HG03025 (cell line): ENCODE results near the gene MAN2A1.
"Not testable (repeated sequence)": the region's sequence is repeated elsewhere in the genome, so short reads cannot be mapped to it uniquely, and the experiment has no call there.

Experiments used
- ATAC-seq: cut with Tn5 transposase; IDR thresholded peaks from one replicate; pipeline ENCODE4 v1.9.1; 2021; ENCODE audit warnings: mild to moderate bottlenecking, moderate library complexity; ENCODE audit not compliant: unreplicated experiment, low FRiP score

Gene MAN2A1

DNA sequence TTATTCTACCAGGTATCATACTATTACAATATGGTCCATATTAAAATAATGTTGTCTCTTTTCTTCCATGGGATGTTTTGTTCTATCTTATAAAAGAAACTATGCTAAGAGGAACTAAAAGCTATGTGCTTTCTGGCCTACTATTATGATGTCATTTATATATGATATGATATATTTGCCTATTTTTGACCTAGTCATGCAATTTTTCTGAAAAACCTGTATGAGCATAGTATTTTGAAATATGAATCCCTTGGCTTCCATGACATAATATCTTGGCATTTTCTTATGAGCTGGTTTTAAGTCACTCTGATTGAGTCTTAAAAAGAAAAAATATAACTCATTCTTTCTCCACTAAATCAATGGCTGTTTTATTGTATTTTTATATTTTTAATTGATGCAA, 60.7 kb downstream of the MAN2A1 start:
- ATAC-seq: no peak

DNA sequence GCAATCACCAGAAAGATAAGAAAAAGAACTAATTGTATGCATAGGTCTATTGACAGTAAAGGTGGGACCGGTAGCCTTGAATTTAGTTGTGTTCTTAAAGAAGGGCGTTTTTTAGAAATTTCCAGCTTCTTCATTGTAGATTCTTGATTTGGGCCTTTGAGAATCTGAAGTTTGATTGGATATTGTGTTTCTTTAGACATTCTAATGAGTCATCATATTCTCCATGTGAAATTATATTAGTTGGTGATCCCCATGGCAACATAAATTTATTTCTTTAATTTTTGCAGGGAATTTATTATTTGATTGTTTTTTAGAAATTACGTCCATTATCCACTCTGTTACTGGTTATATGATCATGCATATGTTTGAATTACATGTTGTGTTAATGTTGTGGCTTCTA, 63.6 kb downstream of the MAN2A1 start:
- ATAC-seq: no peak

DNA sequence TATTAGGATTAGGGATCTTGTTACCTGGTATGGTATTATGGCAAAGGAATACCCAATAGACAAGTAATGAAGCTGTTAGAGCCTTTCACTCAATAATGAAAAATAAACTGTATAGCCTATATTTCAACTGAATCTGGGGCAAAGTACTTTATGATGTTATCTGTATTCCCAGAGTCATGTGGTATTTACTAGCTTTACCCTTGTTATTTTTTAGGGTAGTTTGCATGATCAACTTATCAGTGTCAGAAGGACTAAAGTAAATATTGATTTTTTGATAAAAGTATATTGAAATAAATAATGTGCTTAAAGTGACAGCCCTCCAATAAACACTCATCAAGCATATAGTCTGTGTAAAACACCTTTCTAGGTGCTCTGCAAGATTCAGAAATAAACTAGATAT, 64.6 kb downstream of the MAN2A1 start:
- ATAC-seq: no peak

DNA sequence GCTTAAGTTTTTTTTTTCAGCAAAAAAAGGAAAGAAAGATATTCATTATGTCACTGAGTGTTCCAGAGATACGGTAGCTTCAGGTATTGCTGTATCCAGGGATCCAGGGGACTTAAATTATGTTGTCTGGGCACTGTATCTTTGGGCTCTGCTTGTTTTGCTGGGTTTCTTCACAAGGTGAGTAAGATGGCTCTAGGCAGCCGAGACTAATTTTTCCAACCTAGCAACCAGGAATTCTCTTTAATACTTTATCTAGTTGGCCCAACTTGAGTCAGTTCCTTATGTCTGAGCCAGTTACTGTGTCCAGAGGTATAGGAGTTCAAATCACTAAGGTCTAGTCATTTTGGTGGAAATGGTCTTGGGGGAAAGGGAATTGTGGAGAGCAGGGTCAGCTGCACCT, 66.0 kb downstream of the MAN2A1 start:
- no peak for ATAC-seq

DNA sequence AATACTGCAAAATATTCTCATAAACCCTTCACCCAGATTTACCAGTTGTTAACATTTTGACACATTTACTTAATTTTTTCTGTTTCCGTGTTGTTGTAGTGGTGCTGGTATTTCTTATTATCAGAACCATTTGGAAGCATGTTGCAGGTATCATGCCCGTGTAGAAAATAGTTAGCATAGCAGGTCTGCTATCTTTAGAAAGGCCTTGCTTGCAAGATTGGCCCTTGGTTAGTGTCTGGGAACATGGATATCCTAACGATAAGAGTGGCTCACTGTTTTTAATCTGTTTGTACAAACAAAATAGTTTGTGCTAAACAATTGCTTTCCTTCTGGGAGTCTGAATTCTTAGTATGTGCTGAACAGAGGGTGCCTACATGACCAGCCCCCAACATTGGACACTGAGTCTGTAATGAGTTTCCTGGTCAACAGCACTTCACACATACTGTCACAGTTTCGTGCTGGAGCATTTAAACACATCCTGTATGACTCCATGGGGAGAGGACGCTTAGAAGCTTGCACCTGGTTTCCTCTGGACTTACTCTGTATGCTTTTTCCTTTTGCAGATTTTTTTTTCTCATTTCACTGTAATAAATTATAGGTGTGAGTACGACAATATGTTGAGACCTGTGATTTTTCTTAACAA, 66.9 kb downstream of the MAN2A1 start:
- no peak for ATAC-seq

DNA sequence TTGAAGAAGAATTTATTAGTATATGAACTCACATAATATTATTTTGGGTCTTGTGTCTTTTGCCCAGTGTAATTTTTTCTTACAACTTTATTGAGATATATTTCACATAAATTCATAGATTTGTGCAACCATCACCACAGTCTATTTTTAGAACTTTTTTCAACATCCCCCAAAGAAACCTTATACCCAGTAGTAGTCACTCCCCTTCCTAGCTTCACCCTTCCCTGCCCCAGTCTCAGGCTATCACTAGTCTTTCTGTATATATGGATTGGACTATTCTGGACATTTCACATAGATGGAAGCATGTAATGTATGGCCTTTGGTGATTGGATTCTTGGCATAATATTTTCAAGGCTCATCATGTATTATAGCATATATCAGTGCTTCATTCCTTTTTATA, 67.8 kb downstream of the MAN2A1 start:
- ATAC-seq: no peak

DNA sequence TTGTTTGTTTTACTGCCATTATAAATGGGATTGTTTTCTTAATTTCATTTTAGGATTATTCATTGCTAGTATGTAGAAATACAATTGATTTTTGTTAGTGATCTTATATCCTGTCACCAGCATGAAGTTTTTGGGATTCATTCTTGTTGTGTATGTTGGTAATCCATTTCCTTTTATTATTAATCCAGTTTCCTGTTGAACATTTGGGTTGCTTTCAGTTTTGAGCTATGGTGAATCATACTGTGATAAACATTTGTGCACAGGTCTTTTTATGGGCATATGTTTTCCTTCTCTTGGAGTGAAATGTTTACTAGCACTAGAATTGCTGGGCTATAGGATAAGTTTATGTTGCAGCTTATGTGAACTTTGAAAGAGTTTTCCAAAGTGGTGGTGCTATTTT, 69.6 kb downstream of the MAN2A1 start:
- no peak for ATAC-seq

DNA sequence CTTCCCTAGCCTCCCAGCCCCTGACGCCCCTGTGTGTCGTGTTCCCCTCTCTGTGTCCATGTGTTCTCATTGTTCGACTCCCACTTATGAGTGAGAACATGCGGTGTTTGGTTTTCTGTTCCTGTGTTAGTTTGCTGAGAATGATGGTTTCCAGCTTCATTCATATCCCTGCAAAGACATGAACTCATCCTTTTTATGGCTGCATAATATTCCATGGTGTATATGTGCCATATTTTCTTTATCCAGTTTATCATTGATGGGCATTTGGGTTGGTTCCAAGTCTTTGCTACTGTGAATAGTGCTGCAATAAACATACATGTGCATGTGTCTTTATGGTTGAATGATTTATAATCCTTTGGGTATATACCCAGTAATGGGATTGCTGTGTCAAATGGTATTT, 70.4 kb downstream of the MAN2A1 start:
- ATAC-seq: not testable (repeated sequence)

DNA sequence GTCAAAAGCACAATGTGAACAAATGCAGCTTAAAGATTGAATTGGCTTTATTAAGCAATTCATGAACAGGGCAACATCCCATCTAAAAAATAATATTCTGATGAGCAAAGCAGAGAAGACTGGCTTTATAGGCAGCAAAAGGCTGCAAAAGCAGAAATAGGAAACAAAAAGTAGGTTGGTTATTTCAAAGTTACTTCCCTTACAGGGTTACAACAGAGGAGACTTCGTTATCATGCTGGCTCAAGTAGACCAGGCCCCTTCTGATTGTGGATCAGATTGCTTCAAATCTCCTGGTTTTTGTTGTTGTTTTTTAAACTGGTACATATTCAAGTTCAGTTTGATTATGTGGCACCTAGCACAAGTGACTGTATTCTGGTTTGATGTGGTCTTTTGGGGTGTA, 73.1 kb downstream of the MAN2A1 start:
- no peak for ATAC-seq

DNA sequence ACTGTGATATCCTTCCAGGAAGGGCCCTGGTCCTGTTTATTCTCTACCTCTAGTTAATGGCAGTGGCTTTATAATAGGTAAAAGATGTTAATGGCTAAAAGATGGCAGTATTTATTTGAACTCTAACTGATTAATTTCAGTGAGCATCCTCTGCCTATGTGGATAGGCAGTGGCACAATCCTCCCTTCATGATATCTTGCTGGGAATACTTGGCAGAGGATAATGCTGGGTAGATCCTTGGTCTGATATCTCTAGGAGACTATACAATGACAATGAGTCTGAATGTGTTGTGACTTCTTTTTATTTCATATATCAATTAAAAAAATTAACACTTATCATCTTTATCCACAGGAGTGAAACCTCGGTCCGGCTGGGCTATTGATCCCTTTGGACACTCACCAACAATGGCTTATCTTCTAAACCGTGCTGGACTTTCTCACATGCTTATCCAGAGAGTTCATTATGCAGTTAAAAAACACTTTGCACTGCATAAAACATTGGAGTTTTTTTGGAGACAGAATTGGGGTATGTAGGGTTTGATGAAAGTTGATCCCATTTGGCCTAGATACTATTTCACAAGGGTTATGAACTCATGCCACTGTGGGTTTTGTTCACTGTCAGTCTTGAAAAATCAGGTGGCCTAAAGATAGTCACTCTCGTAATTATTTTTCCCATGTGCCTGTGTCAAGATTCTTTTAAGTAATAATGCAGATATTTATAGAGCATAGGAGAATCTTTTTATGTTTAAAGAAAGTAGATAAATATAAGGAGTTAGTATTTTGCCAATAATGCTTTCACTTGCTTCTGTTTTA, 77.7 kb downstream of the MAN2A1 start:
- ATAC-seq: no peak

DNA sequence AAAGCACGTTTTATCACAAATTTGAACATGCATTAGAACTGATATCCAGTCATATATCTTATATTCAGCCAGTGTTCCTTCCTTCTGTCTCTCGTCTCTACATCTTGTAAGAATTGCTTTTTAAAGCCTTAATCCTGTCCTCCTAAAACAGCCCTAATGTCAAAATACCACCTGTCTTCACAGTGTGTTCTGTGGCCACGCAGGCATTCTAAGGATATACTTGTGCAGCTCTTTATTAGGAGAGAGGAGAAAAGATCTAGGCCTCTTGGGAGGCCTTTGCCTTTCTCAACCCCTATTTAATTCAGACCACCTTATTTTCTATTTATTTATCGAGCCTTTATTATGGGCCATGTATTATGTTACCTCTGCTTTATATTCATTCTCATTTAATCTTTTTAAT, 78.3 kb downstream of the MAN2A1 start:
- no peak for ATAC-seq

DNA sequence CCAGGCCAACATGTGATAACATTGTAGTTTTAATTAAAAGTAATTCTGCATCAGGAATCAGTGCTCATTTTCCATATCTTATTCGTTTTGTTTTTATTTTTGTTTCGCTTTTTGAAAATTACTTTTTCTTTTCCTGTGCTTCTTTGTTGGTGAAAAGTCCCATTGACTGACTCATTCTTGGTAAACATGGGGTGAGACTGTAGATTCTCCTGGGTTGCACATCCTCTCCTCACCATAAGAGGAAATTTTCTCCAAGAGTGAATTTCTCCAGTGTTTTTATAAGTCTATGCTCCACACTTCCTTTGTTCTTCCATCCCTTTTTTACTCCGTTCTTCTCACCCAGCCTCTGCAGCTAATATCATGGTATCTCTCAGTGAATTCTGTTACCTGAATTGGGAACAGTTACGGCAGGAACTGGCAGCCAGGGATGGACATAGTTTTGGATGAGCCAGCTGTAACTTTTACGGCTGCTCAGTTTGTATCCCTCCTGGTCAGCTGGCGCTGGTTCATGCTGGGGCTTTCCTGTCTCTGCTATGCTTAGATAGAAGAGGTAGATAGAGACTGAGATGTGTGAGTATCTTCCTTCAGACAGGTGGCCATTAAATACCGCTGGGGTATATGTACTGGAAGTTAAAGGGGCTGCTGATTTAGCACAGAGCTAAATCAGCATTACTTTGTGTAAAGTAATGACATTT, 80.0 kb downstream of the MAN2A1 start:
- no peak for ATAC-seq

DNA sequence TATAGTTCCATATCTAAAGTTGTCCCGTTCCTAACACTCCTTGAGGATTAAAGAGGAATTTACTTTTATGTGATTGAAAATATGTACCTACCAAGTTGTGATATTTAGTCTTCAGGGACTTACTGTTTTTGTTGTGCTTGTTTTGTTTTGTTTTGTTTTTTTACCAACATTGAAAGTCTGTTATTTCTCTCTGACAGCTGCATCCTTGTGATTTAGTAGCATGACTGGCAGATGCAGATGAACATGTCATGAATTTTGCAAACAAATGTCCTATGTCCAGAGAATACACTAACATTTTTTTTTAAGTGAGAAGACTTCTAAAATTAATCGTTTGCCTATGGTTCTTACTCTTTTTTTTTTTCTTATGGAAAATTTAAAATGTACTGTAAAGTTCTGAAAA, 85.4 kb downstream of the MAN2A1 start:
- ATAC-seq: no peak

DNA sequence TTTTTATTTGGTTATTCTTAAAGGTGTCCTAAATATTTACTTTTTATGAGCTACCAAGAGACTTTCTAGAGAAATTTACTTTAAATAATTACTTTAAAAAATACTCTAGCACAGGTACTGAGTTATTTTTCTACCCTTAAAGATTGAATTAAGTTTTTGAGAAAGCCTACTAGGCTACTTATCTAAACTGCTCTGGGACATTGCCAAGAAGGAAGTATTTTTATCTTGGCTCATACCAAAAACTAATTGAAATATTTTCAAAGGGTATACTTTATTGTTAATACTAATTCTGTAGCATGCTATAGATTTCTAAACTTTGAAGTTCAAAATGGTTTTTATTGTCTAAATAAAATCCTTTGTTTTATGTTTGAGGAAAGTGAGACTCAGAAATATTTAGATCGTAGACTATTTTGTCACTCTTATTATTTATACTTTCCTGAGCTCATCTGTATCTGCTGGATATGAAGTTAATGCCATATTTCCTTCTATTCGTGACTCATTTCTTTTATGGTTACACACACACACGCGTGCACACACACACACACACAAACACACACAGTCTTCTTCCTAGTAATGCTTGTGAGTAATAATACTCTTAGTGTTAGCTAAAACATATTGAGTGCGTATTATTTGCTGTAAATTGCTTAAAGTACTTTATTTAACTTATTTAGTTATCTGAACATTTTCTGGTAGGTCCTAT, 89.5 kb downstream of the MAN2A1 start:
- ATAC-seq: no peak

DNA sequence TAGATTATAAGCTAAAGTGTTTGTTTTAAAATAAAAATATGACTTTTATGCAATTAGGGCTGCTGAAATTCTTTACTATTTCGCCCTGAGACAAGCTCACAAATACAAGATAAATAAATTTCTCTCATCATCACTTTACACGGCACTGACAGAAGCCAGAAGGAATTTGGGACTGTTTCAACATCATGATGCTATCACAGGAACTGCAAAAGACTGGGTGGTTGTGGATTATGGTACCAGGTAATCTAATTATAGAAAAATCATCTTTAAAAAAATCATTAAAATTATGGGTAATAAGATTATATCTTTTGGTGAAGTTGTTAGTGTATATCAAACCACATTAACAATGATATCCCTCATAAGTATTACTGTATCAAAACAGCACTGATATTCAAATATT, 95.0 kb downstream of the MAN2A1 start:
- no peak for ATAC-seq

DNA sequence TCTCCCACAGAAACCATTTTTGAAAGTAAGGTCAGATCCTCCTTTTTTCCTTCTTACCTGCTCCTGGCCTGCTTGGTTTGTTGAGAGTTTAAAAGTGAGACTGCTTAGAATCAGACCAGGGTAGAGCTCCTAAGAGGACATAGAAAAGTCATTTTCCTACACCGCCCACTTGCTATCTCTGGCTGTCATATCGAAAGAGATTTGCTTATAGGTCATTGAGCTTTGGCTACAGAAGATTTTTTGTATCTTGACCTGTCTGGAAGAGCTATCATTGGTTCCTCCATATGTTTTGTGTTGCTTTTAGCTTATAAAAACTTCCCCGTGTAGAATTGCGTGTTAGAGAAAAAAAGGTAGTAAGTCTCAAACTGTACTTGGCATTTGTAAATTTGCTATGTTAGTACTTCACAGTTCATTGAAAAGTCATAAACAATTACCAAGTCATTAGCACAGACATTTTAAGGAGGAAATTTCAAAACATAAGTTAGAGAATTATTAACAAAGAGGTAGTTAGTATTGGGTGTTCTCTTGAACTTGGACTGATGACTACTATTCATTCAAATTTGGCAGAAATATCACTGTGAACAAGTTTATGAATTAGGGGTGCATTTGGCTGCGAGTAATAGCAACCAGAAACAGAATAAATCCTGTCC, 96.6 kb downstream of the MAN2A1 start:
- ATAC-seq: no peak

DNA sequence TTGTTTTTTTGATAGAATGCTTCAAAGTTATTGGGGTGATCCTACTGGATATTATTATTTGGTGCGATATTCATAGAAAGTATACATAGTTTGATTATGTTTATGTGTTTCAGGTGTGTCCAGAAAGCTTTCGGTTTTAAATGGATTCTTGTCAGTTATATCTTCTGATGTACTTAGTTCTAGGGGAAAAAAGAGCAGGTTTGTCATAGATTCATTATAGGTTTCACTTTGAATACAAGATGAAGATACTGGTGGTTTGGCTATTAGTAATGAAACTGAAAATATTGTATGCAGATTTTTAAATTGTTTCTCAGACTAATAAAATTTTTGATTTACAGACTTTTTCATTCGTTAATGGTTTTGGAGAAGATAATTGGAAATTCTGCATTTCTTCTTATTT, 98.9 kb downstream of the MAN2A1 start:
- no peak for ATAC-seq

DNA sequence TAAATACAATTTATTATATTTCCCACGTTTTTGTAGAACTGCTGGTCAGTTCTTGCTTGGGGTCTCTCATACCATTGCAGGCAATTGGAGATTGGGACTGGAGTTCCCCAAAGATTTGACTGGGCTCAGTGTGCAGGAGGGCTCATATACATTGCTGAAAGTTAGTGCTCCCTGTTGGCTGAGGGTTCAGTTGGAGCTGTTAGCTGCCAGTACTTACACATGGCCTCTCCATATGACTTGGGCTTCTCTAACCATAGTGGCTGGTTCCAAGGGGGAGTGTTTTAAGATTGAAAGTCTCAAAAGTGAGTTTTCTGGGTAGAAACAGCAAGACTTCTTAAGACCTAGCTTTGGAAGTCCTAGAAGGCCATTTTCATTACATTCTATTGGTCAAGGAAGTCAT, 102.9 kb downstream of the MAN2A1 start:
- ATAC-seq: no peak

DNA sequence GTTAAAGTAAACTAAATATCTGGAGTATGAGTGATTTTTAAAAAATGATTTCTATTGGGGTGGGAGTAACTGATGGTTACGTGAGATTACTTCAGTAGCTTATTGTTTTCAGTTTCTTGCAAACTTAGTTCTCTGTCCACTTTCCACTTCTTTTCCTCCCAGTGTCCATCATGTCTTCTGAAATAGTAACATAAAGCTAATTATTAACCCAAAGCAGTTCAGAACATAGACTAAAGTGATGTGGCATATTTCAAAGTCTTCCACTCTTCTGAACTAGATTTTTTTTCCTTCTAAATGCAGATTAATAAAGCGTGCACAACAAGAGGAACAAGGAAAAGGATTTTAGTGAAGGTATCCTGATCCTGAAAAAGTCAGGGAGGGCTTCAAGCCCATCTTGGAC, 114.1 kb downstream of the MAN2A1 start:
- no peak for ATAC-seq

DNA sequence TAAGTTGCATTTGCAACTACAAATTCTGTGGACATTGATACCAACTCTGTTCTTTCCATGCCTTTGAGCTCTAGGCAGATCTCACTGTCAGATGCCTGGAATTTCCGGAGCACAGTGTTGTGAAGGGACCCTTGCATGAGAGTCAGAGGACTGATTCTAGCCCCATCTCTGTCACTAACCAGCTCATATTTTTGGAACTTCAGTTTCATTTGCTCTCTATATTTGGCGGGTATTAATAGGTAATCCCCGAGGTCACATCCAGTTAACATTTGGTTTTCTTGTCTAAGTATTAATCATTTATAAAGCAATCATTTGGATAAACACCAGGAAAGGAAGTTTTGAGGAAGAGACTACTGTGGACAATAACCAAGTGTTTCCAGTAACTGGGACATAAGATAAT, 115.7 kb downstream of the MAN2A1 start:
- no peak for ATAC-seq

DNA sequence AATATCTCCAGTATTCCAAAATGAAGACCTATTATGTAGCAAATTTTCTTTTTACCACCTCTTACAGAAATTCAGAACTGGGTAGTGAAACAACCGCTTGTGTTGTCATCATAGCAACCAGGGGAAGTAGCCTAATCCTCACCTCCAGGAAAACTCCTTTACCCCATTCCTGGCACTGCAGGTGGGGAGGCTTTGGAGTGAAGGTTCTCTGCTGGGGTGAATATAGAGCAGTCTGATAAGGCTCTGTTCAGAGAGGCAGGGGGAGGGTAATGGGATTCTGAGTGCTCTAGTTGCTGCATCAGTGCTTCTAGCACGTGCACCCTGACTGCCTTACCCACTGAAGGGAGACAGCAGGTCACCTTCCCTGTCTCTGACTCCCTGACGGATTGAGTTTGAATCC, 116.2 kb downstream of the MAN2A1 start:
- ATAC-seq: no peak
